ENCODE results near the gene HDAC3. TPM values are rescaled to one million over a fixed set of nuclear protein-coding genes. Genes with fewer than 3 reads are reported as not detected.

Gene HDAC3
- total RNA-seq, 1 donor from 2014 or later, result 55.2 TPM

DNA sequence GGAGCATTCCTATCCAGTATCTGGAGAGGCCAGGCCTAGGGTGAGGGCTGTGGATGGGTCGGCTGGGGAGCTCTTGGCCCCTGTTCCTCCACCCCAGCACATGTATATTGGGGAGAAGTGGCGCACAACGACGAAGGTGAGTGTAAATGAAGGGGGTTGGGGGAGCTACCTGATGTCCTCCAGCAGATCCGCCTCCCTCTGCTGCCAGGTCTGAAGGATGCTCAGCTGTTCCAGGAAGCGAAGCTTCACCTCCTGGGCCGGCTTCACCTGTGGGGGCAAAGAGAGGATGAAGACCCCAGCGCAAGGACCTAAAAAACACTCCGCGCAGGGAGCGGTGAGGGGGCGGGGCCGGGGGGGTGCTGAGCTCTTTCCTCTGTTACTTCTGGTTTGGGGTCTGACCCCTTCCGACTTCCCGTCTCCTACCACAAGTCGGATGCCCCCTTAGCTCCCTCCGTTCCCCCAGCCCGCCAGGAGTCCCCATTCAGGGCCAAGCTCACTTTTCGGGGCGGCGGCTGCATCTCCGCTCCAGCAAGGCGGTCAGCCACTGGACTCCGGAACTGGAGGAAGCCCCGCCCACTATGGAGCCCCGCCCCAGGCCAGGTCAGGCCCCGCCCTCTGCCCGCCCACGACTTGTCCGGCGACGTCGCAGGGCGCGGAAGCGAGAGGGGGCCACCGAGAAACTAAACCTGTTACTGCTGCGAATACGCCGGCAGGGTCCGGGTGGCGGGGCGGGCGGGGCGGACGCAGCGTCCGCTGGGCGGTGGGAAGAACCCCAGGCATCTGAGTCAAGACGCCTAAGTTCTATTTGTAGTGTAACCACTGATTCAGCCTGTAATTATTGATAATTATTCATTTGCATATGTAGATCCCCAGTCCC is 14.4 kb upstream of the HDAC3 start, which contains the start of gene FCHSD1:
TSS of gene FCHSD1 (minus strand) at position 568 of the 877 bp plus-strand sequence. CDS start at position 518, 50 bp downstream.
- no peak for DNase-seq (ENCODE audit: low read depth)
- H3K4me3 ChIP-seq (ENCODE audit: low read depth, low read length), result peak within 1 kb of the TSS; percentile 89
- TF ChIP-seq, protein P1, sequence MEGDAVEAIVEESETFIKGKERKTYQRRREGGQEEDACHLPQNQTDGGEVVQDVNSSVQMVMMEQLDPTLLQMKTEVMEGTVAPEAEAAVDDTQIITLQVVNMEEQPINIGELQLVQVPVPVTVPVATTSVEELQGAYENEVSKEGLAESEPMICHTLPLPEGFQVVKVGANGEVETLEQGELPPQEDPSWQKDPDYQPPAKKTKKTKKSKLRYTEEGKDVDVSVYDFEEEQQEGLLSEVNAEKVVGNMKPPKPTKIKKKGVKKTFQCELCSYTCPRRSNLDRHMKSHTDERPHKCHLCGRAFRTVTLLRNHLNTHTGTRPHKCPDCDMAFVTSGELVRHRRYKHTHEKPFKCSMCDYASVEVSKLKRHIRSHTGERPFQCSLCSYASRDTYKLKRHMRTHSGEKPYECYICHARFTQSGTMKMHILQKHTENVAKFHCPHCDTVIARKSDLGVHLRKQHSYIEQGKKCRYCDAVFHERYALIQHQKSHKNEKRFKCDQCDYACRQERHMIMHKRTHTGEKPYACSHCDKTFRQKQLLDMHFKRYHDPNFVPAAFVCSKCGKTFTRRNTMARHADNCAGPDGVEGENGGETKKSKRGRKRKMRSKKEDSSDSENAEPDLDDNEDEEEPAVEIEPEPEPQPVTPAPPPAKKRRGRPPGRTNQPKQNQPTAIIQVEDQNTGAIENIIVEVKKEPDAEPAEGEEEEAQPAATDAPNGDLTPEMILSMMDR (conservative IDR thresholded peaks at IDR 0.05; ENCODE audit: low read depth, low read length), result no peak

DNA sequence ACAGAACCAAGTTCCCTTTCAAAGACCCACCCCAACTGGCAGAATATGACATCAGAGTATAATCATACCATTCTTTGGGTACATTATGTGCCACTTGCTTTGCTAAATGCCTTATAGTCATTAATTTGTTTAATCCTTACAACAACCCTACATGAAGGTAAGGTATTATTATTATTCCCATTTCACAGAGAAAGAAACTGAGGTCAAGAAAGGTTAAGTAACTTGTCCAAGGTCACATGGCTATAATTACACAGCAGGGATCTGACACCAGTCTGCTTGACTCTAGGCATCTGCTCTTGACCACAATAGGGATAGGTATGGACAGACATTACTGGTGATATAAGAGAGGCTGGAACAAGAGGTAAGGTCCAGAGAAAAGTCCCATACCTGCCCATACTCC is 13.3 kb upstream of the HDAC3 start:
- H3K4me3 ChIP-seq (ENCODE audit: low read depth, low read length), result no peak overlapping the region
- no peak for DNase-seq (ENCODE audit: low read depth)
- TF ChIP-seq, protein P1 (conservative IDR thresholded peaks at IDR 0.05; ENCODE audit: low read depth, low read length), result no peak

DNA sequence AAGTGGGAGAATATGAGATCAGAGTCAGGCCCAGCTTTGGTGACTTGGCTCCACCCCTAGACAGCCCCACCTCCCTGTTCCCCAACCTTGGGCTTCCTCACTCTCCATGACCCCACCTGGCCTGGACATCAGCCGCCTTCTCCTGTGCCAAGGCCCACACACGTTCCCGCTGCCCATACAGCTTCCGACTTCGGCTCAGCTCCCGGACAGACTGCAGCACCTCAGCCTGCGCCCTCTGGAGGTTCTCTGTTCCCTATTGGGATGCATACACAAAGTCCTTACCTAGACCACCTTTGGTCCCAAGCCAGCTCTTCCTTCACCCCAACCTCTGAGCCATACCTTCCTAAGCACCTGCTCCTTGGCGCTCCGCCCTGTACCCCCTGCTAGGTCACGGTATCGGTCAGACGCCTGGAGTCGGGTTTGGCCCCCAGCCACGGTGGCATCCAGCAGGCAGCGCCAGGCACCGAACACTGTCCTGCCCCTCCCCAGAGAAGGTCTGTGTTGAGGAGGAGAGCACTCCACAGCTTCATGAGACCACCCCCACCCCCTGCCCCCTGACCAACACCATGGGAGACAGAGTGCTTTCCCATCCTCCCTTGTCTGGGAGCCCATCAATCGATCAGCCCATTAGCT is 12.5 kb upstream of the HDAC3 start:
- no peak for DNase-seq (ENCODE audit: low read depth)
- no peak overlapping the region for H3K4me3 ChIP-seq (ENCODE audit: low read depth, low read length)
- TF ChIP-seq, protein P1 (conservative IDR thresholded peaks at IDR 0.05; ENCODE audit: low read depth, low read length), result no peak

DNA sequence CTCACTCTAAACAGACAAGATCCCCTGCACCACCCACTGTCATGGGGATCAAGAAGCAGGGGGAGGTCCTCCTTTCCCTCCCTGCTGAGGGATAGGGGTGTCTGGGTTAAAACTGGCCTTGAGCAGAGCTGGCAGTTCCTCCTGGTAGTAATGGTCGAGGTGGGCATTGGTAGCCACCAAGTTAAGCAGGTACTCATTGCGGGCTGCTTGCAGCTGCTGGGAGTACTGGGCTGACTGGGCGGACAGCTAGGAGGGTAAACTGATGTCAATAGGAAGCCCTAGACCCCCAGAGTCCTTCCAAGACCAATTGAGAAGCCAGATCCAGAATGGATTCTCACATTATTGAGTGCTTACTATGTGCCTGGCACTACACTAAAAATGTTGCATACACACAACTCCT is 11.2 kb upstream of the HDAC3 start:
- H3K4me3 ChIP-seq (ENCODE audit: low read depth, low read length), result no peak overlapping the region
- no peak for DNase-seq (ENCODE audit: low read depth)
- TF ChIP-seq, protein P1 (conservative IDR thresholded peaks at IDR 0.05; ENCODE audit: low read depth, low read length), result no peak

DNA sequence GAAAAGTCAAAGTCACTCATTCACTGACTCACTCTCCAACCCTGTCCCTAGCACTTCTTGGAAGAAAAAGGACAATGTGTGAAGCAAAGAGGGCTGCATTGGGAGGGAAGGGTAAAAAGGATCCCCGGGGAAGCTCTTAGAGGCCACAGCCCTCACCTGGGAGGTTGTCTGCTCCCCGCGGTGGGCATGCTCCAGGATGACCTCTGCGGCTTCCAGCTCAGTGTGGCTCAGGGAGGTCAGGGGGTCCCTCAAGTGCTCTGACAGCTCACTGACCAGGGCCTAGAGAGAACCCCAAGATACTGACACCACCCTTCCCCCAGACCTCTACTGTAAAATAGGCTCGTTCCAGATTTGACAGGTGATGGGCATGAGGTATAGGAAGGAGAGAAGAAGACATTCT is 10.6 kb upstream of the HDAC3 start:
- no peak for DNase-seq (ENCODE audit: low read depth)
- TF ChIP-seq, protein P1 (conservative IDR thresholded peaks at IDR 0.05; ENCODE audit: low read depth, low read length), result no peak
- no peak overlapping the region for H3K4me3 ChIP-seq (ENCODE audit: low read depth, low read length)

DNA sequence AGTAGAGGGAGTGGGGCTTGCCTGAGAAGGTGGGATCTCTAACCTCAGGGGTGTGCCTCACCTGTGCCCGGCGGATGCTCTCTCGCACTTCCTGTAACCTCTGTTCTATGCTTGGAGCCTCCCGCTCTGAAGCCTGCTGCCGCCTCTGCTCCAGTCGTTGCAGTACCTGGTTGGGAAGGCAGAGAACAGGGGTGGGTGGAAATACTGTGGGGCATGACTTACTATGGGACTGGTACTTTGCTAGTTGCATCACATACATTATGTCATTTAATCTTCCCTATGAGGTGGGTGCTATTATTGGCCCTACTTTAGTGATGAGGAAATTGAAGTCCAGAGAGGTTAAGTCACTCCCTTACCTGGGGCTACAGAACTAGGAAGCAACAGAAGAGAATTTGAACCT is 9.4 kb upstream of the HDAC3 start:
- no peak overlapping the region for H3K4me3 ChIP-seq (ENCODE audit: low read depth, low read length)
- no peak for DNase-seq (ENCODE audit: low read depth)
- TF ChIP-seq, protein P1 (conservative IDR thresholded peaks at IDR 0.05; ENCODE audit: low read depth, low read length), result no peak
